Epithelial cell of proximal tubule (primary cell): ENCODE results near the gene SMG5. TPM values are rescaled to one million over a fixed set of nuclear protein-coding genes. Genes with fewer than 3 reads are reported as not detected.

Source experiments
- DNase-seq: peaks from one replicate; pipeline ENCODE4 v3.0.0-alpha.2; 2011; ENCODE audit warnings: low read depth
- H3K4me3 ChIP-seq: 2 replicates; pipeline ENCODE4 v1.5.1; 2011; ENCODE audit warnings: low read depth, mild to moderate bottlenecking, low read length
- total RNA-seq: library from RNA; depleted of rRNA; stranded (reverse); fragments of >200 nt; gene quantifications from 2 replicates; pipeline ENCODE4 v1.2.3, GENCODE V29; 2015
- TF ChIP-seq, protein P1 (sequence below): conservative IDR thresholded peaks from 2 replicates; pipeline ENCODE4 v1.5.1; 2012; ENCODE audit warnings: low read depth, mild to moderate bottlenecking, low read length

The SMG5 gene
- total RNA-seq, 1 donor from 2014 or later, result 77.4 TPM

DNA sequence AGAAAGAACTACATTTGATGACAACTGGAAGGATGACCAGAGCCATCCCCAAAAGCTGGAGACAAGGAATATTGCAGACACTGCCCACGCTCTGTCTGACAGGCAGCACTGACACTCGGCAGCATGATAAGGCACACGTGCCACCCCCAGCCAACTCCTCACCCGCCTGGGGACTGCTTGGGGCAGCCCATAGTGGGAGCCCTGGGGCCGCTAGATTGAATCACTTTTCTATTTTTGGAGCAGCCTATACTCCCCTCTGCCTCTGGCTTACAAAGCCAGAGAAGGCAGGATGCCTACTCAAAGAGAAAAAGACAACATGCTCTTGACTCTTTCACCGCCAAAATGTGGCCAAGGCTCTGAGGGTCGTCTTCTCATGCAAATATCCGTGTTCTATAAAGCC, 1.3 kb downstream of the SMG5 start:
- peak overlapping the region; percentile 86 for H3K4me3 ChIP-seq
- no peak for DNase-seq
- TF ChIP-seq, protein P1, sequence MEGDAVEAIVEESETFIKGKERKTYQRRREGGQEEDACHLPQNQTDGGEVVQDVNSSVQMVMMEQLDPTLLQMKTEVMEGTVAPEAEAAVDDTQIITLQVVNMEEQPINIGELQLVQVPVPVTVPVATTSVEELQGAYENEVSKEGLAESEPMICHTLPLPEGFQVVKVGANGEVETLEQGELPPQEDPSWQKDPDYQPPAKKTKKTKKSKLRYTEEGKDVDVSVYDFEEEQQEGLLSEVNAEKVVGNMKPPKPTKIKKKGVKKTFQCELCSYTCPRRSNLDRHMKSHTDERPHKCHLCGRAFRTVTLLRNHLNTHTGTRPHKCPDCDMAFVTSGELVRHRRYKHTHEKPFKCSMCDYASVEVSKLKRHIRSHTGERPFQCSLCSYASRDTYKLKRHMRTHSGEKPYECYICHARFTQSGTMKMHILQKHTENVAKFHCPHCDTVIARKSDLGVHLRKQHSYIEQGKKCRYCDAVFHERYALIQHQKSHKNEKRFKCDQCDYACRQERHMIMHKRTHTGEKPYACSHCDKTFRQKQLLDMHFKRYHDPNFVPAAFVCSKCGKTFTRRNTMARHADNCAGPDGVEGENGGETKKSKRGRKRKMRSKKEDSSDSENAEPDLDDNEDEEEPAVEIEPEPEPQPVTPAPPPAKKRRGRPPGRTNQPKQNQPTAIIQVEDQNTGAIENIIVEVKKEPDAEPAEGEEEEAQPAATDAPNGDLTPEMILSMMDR, result no peak

DNA sequence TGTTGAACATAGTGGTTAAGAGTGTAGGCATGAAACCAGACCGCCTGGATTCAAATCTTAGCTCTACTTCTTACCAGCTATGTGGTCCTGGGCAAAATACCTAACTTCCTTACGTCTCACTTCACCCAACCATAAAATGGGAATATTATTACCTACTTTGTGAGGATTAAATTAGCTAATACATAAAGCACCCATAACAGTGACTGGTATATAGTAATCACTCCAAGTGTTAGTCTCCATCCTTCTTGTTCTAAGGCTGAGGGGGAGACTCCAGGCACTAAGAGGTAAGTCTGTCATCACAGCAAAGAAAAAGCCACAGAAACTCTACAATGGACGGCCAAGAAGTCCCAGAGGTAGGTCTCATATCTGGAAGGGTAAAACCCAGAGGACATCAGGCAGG, 2.8 kb downstream of the SMG5 start:
- H3K4me3 ChIP-seq, result no peak overlapping the region
- TF ChIP-seq, protein P1, result no peak
- no peak for DNase-seq

DNA sequence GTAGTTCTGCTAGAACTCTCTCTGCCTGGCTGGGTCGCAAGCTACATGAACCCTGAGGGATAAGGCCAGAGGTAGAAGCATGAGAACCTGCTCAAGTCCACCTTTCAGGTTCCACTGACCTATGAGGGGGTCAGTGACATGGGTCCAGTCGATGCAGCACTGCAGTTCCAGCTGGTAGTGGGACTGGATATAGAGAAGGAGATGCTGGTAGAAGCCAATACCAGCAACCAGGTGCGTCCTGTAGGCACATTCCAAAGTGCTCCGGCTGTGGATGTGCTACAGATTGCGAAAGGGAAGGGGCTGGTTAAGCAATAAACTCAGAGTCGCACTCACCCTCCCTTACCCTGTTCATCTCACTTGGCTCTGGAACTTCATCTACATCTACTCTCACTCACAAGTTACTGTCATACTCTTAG, 5.7 kb downstream of the SMG5 start:
- H3K4me3 ChIP-seq, result no peak overlapping the region
- TF ChIP-seq, protein P1, result no peak
- no peak for DNase-seq

DNA sequence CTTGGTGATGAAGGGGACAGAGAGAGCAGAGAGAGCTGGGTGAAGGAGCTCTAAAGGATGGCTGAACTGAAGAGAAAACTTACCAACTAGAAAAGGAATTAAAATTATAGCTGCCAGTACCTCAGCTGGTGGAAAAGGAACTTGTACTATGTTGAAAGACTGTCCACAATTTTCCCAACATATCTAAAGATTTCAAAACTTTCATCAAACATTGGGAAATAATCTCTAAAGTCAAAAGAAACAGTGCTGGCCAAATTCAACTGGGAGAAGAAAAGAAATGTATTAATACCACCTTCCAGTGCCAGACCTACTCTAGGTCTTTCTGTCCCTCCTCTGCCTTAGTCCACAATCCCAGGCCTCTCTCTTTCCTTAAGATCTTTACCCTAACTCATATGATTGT, 6.1 kb downstream of the SMG5 start:
- no peak overlapping the region for H3K4me3 ChIP-seq
- TF ChIP-seq, protein P1, result no peak
- no peak for DNase-seq

DNA sequence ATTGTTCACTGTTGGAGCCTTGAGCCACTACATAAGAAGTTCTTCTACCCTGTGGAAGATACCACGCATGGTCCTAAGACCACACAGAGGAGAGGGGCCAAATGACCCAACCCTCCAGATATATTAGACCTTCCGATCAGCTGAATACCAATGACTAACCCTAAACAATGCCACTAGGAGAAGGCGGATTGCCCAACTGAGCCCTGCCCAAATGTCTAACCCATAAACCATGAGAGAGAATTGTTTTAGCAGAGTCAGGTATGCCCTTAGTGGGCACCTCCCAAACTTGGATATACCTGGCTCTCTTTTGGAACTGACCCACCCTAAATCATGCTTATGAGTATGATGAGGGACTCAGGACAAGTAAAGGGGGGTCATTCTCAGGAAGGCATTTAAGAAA, 12.3 kb downstream of the SMG5 start:
- DNase-seq, result no peak
- no peak overlapping the region for H3K4me3 ChIP-seq
- TF ChIP-seq, protein P1, result no peak

DNA sequence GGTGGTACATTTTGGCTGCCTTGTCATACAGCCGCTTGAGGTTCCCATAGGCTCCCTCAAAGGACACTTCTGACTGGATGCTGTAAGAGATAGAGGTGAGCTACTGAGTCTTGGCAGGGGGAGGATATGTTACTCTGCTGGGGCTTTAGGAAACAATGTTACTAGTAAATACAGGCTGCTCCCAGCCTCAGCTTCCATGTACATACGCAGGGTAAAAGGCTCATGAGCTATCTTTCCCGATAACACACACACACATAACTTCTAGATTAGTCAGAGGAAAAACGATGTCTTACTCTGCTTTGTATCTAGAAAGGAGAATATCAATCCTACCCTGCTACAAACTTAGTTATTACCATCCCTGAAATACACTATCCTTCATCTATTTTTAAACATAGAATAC, 14.3 kb downstream of the SMG5 start:
- no peak overlapping the region for H3K4me3 ChIP-seq
- no peak for DNase-seq
- TF ChIP-seq, protein P1, result no peak

DNA sequence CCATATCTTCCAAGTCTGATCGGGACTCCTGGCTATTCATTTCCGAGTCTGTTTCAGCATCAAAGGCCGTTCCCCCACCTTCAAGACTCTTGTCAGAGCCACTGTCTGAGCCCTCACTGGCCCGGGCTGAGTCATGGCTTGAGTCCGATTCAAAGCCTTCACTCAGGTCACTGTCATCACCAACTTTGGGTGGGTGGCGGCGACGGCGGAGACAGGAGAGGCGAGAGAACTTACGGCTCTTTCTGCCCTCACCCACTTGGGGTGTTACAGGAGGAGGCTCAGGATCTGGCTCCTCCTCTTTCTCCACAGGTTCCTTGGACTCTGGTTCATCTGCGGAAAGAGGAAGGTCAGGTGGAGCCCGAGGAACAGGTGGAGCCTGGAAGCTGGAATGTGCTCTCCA, 16.6 kb downstream of the SMG5 start:
- no peak overlapping the region for H3K4me3 ChIP-seq

More for the DNA sequence above, 16.6 kb downstream of the SMG5 start:
- TF ChIP-seq, protein P1, result no peak
- DNase-seq, result no peak
